Lower leg skin (tissue), 3 donors: ENCODE results near the gene FOXP3.

Experiments
- CTCF ChIP-seq, 3 donors: fragments of 450-650 bp; IDR thresholded peaks; one replicate each; pipeline ENCODE4 v1.5.1; 2016; ENCODE audit warnings: antibody characterized with exemption in 3 of 3, mild to moderate bottlenecking in 3 of 3, moderate library complexity in 2 of 3
- POLR2A ChIP-seq, 2 donors: fragments of 450-650 bp; IDR thresholded peaks; one replicate each; pipeline ENCODE4 v1.6.1; 2016 to 2017; ENCODE audit warnings: antibody characterized with exemption in 2 of 2, mild to moderate bottlenecking in 1 of 2, moderate library complexity in 1 of 2

GRCh38 chrX:49214996-49215526 lies 49.4 kb downstream of the FOXP3 start:
- TF ChIP-seq CTCF (IDR thresholded peaks at IDR 0.05) (no peak), POLR2A (IDR thresholded peaks at IDR 0.05) (no peak)
